Tibial artery (tissue), 4 donors: Measurements from ENCODE around the gene TUBGCP2.

Experiments
- DNase-seq, 2 donors: peaks; one replicate each; pipeline ENCODE4 v3.0.0-alpha.2; 2019
- H3K27ac ChIP-seq, 2 donors: fragments of 200-600 bp; sonication (generic) in 1 of 2; 1 replicate in 1 of 2; 2 replicates in 1 of 2; pipeline ENCODE4 v1.5.1; 2018 to 2019; ENCODE audit warnings: mild to moderate bottlenecking in 1 of 2
- H3K27me3 ChIP-seq, 2 donors: fragments of 200-600 bp; sonication (generic) in 1 of 2; one replicate each; pipeline versions ENCODE4 v1.5.1 to v1.6.0; 2016 to 2019
- H3K36me3 ChIP-seq, 3 donors: fragments of 200-600 bp; sonication (generic) in 2 of 3; one replicate each; pipeline ENCODE4 v1.5.1; 2016 to 2019; ENCODE audit warnings: mild to moderate bottlenecking in 2 of 3
- H3K4me1 ChIP-seq, 4 donors: fragments of 200-600 bp; sonication (generic) in 2 of 4; 1 replicate in 3 of 4; 2 replicates in 1 of 4; pipeline ENCODE4 v1.5.1; 2016 to 2019
- H3K4me3 ChIP-seq, 2 donors: fragments of 200-600 bp; sonication (generic) in 1 of 2; 1 replicate in 1 of 2; 2 replicates in 1 of 2; pipeline ENCODE4 v1.5.1; 2018 to 2019; ENCODE audit warnings: mild to moderate bottlenecking in 2 of 2
- H3K9me3 ChIP-seq, 3 donors: fragments of 200-600 bp; sonication (generic) in 1 of 3; one replicate each; pipeline ENCODE4 v1.5.1; 2016 to 2019
- intact Hi-C: fragments of 100-400 bp; cut with DNase I; formaldehyde crosslinking; loops from one replicate; pipeline ENCODE4 v1.15.0; 2023; ENCODE audit warnings: low total_unique reads
- TF ChIP-seq, protein P1 (sequence below), 2 experiments: fragments of 200-600 bp in 1 of 2; fragments of 450-650 bp in 1 of 2; IDR thresholded peaks; one replicate each; pipeline ENCODE4 v1.5.1; 2017 to 2019; ENCODE audit warnings: antibody characterized with exemption in 2 of 2, mild to moderate bottlenecking in 1 of 2, moderate library complexity in 1 of 2

Gene TUBGCP2

DNA sequence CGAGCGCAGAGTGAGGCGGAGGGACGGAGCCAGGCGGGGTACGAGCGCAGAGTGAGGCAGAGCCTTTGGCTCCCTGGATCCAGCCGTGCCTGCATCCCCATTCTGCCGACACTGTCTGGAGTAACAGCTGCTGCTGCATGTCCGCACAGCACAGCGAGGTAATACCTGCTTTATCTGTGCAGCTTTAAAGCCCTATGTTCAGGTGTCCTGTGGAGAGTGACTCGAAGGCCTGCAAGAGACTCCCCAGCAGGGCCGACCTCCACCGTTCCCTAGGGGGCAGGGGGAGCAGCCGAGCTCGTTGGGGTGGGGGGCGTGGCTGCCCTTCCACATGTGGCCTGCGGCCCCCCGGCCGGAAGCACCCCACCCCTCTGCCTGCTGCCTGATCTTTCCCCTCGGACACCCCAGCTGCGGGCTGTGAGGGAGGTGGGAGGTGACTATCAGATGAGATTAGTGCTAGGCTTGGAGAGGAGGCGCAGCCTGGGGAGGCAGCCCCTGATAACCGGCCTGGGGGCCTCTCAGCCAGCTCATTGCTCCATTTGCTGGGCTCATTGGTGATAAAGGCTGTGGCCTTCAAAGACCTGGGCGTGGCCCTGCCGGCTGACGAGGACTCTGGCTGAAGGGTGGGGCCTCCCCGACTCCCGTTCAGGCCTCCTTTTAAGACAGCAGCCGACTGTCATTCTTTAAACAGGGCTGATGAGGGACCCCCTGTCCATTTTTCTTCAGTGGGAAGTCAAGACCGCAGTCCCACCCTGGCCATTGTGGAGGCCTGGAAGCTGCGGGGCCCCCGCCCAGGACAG lies 63.0 kb downstream of the TUBGCP2 start:
- no peaks in the 10 kb centered on the region for H3K4me1 ChIP-seq
- TF ChIP-seq, protein P1, sequence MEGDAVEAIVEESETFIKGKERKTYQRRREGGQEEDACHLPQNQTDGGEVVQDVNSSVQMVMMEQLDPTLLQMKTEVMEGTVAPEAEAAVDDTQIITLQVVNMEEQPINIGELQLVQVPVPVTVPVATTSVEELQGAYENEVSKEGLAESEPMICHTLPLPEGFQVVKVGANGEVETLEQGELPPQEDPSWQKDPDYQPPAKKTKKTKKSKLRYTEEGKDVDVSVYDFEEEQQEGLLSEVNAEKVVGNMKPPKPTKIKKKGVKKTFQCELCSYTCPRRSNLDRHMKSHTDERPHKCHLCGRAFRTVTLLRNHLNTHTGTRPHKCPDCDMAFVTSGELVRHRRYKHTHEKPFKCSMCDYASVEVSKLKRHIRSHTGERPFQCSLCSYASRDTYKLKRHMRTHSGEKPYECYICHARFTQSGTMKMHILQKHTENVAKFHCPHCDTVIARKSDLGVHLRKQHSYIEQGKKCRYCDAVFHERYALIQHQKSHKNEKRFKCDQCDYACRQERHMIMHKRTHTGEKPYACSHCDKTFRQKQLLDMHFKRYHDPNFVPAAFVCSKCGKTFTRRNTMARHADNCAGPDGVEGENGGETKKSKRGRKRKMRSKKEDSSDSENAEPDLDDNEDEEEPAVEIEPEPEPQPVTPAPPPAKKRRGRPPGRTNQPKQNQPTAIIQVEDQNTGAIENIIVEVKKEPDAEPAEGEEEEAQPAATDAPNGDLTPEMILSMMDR (IDR thresholded peaks at IDR 0.05) = no peak
- no peak for DNase-seq
- peaks cover 0 to 97% of the 10 kb centered on the region in 2 donors for H3K27me3 ChIP-seq
- H3K27ac ChIP-seq = no peak overlapping the region
- no peak overlapping the region for H3K4me3 ChIP-seq
- no peaks in the 10 kb centered on the region for H3K9me3 ChIP-seq
- intact Hi-C loops = no loop called here
- H3K36me3 ChIP-seq = no peaks in the 10 kb centered on the region

DNA sequence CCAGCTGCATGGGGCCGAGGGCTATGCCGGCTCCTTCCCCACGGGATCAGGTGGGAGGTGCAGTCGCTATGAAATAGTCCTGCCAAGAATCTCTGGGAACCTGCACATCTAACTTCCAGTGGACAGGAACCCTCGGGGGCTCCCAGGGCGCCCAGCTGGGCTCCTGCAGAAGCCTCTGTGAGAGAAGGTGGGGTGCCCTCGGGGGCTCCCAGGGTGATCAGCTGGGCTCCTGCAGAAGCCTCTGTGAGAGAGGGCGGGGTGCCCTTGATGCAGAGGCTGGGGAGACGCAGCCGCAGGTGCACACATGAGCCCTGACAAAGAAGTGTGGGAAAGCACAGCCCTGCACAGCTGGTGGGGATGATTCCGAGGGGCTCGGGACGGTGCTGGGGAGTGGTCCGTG lies 65.1 kb downstream of the TUBGCP2 start:
- no peak for DNase-seq
- intact Hi-C loops = no loop called here
- Histone ChIP-seq H3K9me3 (no peaks in the 10 kb centered on the region), H3K4me3 (no peak overlapping the region), H3K27ac (no peak overlapping the region), H3K36me3 (no peaks in the 10 kb centered on the region), H3K4me1 (no peaks in the 10 kb centered on the region), H3K27me3 (peaks cover 0 to 94% of the 10 kb centered on the region in 2 donors)
- TF ChIP-seq, protein P1 (IDR thresholded peaks at IDR 0.05) = no peak

DNA sequence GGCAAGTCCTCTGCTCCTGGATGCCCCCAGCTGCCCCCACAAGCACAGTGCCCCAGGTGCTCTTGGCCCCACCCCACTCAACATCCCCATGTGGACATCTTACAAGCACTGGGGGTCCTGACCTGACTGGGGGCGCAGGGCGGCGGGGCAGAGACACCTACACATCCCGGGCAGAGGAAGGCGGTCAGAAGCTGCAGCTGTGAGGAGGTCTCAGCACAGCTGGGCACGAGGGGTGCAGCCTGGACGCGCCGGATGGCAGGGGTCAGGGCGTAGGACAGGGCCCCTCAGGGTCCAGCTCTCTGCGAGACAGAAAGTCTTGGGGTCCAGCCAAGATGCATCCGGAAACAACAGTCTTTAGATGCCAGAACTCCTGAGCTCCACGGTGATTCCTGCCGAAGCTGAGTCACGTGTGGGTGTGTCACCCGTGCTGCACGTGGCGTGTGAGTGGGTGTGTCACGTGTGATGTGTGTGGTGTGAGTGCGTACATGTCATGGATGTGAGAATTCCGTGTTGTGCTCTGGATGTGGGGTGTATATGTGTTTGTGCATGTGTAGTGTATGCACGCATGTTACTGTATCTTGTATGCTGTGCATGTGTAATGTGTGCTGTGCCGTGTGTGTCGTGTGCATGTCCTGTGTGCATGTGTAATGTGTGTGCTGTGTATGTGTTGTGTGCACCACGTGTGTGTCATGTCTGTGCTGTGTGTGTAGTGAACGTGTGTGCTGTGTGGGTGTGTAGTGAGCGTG lies 65.9 kb downstream of the TUBGCP2 start:
- H3K4me1 ChIP-seq = peaks cover 0 to 7% (median 3%) of the 10 kb centered on the region in 4 donors
- H3K9me3 ChIP-seq = no peaks in the 10 kb centered on the region
- H3K36me3 ChIP-seq = no peaks in the 10 kb centered on the region
- intact Hi-C loops = no loop called here
- no peak overlapping the region for H3K4me3 ChIP-seq
- no peak for DNase-seq
- H3K27ac ChIP-seq = no peak overlapping the region
- peaks cover 0 to 94% of the 10 kb centered on the region in 2 donors for H3K27me3 ChIP-seq
- TF ChIP-seq, protein P1 (IDR thresholded peaks at IDR 0.05) = no peak

DNA sequence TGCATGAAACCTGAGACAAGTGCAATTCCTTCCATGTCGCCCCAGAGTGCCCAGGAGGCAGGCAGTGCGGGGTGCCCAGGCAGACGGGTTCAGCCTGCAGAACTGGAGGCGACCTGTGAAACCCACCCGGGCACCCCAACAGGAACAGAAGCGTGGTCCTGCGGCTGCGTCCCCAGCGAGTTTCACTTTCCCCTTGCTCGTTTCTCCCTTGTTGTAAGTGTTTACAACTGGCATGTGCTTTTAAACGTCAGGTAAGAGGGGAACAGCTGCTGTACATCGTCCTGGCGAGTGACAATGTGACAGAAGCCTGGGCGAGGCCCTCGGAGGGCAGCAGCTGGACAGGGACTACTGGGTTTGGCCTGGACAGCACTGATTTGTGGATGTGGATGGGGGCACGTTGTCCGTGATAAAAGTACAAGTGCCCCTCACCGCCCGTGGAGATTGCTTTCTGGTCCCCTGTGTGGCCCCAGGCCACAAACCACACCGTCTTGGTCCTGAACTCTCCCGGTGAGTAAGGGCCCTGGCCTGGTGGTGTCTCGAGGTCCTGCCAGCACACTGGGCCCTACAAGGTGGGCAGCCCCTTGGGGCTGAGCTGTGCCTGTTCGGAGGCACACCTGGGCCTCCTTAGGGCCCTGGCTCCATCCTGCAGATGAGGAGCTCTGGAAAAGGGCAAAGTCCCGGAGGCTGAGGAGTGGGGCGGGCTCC lies 67.0 kb downstream of the TUBGCP2 start:
- intact Hi-C loops = no loop called here
- peaks cover 0 to 19% (median 14%) of the 10 kb centered on the region in 4 donors for H3K4me1 ChIP-seq
- H3K27ac ChIP-seq = no peak overlapping the region
- no peaks in the 10 kb centered on the region for H3K9me3 ChIP-seq
- TF ChIP-seq, protein P1 (IDR thresholded peaks at IDR 0.05) = no peak
- H3K27me3 ChIP-seq = peaks cover 0 to 94% of the 10 kb centered on the region in 2 donors
- no peak overlapping the region for H3K4me3 ChIP-seq
- no peaks in the 10 kb centered on the region for H3K36me3 ChIP-seq
- DNase-seq = no peak

DNA sequence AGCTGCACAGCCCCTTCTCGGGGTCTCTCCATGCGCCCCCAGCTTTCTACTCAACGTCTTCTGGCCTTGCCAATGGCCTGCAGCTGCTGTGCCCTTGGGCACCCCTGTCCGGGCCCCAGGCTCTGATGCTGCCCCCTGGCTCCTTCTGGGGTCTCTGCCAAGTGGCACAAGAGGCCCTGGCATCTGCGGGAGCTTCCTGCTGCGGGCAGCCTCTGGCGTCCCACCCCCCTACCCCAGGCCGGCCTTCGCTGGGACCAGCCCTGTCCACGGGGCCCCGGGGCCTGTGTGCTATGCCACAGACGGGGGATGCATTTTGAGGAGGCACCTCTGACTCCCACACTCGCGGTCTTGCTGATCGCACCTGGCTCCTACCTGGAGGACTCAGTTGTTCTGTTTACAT lies 68.7 kb downstream of the TUBGCP2 start:
- Histone ChIP-seq H3K9me3 (no peaks in the 10 kb centered on the region), H3K36me3 (no peaks in the 10 kb centered on the region), H3K27me3 (peaks cover 0 to 94% of the 10 kb centered on the region in 2 donors), H3K27ac (no peak overlapping the region), H3K4me1 (peaks cover 0 to 32% (median 22%) of the 10 kb centered on the region in 4 donors), H3K4me3 (no peak overlapping the region)
- DNase-seq = no peak
- intact Hi-C loops = no loop called here
- TF ChIP-seq, protein P1 (IDR thresholded peaks at IDR 0.05) = no peak
